Bone marrow (tissue), 2 donors: Measurements from ENCODE around the gene TMPRSS11A.

Experiments used
- DNase-seq, 2 donors: peaks; one replicate each; lab custom pipeline; 2025; lab: John Stamatoyannopoulos, UW

Gene TMPRSS11A, protein sequence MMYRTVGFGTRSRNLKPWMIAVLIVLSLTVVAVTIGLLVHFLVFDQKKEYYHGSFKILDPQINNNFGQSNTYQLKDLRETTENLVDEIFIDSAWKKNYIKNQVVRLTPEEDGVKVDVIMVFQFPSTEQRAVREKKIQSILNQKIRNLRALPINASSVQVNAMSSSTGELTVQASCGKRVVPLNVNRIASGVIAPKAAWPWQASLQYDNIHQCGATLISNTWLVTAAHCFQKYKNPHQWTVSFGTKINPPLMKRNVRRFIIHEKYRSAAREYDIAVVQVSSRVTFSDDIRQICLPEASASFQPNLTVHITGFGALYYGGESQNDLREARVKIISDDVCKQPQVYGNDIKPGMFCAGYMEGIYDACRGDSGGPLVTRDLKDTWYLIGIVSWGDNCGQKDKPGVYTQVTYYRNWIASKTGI

DNA sequence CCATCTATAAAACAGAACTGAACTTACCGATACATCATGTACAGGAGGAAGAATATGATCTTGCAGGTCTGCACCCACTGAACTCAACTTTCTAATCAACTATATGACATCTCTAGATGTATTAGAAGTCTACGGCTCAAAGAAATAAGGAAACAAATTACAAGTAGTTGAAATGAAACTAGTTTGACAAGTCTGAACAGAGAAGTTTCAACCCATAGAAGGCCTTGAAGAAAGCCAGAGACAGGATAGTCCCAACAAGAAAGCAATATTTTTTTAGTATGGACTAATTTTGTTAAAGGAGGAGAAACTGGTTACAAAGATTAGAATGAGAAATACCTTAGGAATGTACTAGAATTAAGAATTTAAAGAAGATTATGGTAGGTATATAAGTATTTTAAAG lies at the start of gene TMPRSS11A:
TMPRSS11A (minus strand) TSS at position 138 of the 400 bp plus-strand sequence; CDS start at position 38, 100 bp downstream.
- no peak for DNase-seq

DNA sequence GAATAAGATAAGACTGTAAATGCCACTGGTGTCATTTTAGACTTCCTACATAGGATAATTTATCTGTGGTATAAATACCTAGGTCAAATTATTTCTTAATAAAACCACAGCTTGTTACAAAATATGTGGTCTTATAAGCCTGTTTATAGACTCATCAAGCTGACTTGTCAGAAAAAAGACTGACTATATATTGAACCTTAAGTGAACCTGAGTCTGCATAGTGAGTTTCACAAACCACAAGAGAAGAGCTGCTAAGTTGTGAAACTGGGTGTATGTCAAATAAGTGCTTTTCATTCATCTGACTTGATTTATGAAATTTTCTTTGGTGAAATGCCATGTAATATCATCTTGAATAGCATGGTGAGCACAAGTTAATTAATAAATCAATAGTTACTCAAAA lies 48.4 kb upstream of the TMPRSS11A start:
- DNase-seq: no peak

DNA sequence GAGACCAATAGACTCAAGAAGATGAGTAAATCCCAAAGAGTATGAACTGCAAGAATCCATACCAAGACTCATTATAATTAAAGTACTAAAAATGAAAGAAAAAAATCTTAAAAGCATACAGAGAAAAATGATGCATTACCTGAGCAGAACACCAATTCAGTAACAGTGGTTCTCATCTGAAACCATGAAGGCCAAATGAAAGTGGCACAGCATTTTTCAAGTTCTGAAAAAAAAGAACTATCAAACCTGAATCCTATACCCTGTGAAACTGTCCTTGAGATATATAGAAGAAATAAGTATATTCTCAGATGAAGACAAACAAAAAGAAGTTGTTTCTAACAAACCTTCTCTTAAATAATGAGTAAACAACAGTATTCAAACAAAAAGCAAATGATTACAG lies 39.6 kb upstream of the TMPRSS11A start:
- no peak for DNase-seq

DNA sequence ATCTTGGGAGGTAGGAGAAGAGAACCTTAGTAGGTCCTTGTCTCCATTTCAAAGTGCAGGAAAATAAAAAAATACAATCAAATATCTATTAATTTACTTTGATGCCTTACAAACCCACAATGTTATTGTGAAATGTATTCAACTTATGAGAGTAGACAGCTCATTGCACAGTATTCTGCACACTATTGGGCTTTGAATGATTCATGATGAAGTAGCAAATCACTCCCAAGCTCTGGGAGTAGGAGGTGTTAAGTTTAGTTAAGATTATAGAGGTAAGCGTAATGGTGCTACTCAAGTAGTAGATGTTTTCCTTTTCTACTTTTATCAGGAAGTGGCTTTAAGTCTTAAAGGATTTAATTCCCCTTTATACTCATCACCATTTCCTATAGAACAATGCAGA lies 32.8 kb upstream of the TMPRSS11A start:
- DNase-seq: no peak

DNA sequence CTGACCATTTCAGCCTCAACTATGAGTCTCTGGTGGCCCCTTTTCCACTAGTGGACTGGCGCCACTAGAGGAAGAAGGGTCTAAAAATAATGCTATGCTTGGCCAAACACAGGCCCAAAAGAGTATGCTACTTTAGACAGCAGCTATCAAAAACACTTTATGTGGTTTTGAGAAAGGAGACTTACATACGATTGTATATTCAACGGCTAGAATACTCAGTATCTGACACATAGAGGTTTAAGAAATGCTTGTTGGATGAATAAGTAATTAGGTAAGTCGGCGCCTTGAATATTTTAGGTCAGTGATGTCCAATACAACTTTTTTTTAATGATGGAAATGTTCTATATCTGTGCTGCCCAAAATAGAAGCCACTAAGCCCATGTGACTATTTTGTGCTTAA lies 25.7 kb upstream of the TMPRSS11A start:
- no peak for DNase-seq

DNA sequence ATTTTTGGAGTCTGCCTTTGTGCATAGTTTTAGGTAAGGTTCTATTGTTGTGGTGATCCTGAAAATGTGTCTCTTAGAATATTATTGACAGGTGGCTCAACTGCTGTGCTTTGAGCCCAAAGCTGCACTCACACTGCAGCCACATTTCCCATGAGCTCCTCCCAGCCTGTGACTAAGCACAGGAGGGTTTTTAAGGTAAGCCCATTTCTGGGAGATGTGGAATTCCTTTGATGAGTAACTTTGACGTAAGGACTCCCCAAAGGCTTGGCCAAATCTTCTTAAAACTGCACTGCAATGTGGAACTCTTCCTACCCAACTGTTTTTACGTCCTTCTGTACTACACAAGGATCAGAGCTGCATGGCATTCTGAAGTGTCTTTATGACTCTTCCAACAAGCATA lies 20.0 kb upstream of the TMPRSS11A start:
- no peak for DNase-seq

DNA sequence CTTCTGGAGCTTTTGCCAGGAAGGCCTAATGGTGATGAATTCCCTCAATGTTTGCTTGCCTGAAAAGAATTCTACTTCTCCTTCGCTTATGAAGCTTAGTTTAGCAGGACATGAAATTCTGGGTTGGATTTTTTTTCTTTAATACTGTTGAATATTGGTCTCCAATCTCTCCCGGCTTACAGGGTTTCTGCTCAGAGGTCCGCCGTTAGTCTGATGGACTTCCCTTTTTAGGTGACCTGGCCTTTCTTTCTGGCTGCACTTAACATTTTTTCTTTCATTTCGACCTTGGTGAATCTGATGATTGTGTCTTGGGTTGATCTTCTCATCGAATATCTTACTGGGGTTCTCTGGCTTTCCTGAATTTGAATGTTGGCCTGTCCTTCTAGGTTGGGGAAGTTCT lies 17.2 kb upstream of the TMPRSS11A start:
- DNase-seq: no peak

DNA sequence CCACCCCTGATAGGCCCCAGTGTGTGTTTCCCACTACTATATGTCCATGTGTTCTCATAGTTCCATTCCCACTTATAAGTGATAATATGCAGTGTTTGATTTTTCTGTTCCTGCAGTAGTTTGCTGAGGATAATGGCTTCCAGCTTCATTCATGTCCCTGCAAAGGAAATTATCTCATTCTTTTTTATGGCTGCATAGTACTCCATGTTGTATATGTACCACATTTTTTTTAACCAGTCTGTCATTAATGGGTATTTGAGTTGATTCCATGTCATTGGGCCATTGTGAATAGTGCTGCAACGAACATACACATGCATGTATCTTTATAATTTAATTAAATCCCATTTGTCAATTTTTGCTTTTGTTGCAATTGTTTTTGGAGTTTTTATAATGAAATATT lies 10.3 kb upstream of the TMPRSS11A start:
- DNase-seq: no peak

DNA sequence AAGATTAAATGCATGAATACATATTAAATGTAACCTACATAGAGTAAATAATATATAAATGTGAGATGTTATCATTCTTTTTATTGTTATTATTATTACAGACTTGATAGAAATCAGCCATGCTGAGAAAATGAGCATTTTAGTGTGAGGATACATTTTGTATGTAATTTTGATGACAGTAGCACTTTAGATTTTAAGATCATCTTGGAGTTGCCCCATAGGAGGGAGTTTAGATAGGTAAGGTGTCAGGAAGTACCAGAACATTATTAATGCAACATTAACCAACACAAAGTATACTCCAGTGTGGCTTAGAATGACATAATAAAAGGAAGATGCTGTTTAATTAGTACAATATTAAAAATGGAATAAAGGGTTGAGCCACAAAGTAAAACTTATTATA lies 8.4 kb downstream of the TMPRSS11A start:
- no peak for DNase-seq

DNA sequence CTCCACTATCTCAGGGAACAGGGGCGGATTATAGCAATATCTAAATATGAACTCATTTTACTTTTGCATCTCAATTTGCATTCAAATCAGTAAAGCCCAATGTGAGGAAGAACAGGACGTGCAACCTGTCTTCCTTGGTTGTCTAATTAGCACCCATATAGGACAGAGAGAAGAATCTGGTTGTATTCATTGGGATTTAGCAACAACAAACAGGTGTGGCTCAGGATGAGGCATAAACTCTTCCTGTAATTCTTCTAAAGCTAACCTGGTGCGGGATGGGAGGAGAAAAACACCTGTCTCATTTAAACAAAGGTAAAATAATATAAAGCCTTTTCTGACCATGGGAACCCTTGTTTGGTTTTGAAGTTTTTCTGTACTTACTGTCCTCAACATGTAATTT lies 22.2 kb downstream of the TMPRSS11A start:
- no peak for DNase-seq

DNA sequence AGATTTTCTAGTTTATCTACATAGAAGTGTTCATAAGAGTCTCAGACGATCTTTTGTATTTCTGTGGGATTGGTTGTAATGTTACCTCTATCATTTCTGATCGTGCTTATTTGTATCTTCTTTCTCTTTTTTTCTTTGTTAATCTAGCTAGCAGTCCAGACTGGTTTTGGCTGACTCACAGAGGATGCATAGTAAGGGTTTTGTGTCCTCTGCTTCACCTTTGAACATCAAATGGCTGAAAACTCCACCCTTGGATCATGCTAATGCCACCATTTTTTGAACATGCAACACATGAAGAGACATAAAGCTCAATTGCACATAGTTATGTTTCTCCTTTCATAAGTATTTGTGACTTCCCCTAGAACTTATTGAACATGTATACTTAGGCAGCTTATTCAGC lies 22.8 kb downstream of the TMPRSS11A start:
- no peak for DNase-seq

DNA sequence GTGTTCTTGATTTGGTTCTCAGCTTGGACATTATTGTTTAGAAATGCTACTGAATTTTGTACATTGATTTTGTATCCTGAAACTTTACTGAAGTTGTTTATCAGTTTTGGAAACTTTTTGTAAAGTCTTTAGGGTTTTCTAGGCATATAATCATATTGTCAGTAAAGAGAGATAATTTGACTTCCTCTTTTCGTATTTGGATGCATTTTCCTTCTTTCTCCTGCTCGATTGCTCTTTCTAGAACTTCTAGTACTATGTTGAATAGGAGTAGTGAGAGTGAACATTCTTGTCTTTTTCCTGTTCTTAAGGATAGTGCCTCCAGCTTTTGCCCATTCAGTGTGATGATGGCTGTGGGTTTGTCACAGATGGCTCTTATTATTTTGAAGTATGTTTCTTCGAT lies 24.1 kb downstream of the TMPRSS11A start:
- peak in 1 of 2 donors; percentile 28 for DNase-seq

DNA sequence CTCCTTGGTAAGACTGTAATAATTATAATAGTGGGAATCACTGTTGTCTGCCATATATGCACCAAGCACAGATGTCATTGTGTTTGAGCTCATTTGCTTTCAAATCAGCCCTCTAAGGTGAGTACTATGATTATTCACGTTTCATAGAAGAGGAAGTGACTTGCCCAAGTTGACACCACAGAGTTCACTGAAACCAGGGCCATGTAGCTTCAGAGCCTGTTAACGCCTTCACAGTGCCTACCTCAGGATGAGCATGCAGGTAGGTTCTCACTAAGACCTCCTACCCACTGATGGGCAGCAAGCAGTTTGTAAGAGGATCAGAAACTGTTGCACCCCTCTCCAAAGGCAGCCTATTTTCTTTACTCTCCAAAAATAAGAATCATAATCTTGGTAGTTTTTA lies 27.4 kb downstream of the TMPRSS11A start:
- DNase-seq: no peak

DNA sequence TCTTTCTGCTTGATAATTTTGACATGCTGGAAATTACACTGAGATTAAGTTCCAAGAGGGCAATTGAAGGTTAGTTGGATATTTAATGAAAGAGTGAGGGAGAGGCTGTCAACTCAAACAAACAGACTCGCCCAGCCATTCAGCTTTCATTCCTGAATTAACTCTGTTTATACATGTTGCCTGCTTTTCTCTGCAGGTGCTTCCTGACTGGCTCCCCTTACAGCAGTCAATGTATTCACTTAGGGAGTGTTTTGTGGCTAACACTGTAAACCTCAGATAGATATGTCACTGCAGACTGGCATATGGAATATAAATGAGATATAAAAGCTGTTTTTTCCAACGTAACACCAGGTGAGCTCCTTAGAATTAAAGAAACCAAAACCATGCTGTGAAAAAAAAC lies 28.7 kb downstream of the TMPRSS11A start:
- DNase-seq: peak in 1 of 2 donors; percentile 65

DNA sequence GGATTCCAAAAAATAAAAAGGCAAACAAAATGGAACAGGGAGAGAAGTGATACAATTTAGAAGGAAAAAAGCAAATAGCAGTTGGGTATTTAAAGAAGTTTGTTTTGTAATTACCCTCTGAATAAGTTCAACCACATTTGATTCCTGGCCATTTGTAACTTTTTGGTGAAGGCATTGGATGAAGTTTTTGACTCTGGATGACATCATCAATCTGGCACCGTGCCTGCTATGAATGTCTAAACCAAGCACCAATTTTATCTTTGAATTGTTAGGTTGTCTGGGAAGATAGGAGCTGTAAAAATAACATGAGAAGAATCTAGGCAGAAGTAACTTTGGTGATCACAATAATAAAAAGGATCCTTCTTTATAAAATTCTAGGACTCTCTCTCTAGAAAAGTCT lies 29.5 kb downstream of the TMPRSS11A start:
- no peak for DNase-seq

DNA sequence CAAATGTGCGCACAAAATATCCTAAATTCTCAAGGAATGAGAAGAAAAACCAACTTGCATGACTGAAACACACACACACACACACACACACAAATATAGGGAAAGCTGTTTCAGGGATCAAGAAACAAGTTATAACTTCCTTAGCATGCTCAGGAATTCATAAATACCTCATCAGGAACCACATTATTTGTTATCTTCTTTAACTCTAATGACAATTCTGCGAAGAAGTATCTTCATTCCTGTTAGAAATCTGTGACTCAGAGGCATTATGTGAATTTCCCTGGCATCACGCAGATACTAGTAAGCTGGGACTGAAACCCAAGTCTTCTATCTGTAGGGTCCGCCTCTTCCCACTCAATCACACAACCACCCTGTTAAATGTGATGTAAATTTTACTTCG lies 30.3 kb downstream of the TMPRSS11A start:
- no peak for DNase-seq

DNA sequence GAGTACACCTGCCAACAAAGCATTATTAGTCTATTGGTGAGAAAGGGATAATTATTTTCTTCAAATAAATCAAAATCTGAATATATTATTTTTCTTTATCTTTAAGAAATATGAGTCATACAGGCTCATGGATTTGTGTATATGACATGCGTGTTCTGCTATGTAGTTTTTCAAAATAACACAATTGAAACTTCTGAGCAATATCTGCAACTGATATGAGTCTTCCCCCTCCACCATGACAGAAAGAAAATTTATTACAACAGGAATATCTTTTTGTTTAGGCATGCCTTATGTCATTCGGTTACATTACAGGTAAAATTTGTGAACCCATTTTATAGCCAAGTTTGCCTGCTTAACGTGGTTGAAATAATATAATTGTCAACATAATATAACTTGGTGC lies 32.0 kb downstream of the TMPRSS11A start:
- no peak for DNase-seq

DNA sequence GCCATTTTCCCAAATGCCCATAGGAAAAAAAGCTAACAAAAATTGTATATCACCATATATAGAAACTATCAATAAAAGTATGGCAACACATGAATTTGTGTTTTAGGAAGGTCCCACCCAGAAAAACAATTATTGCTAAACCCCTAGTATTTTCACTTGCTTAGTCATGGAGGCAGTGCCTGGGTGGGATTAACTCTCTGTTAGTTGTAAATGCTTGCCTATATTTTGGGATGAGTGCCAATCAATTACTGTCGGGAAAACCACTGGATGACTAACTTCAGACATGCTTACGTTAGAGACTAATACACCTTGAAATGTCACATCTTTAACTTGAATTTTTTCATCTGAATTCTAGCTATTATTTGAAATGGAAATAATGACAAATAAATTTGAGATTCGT lies 33.9 kb downstream of the TMPRSS11A start:
- no peak for DNase-seq

DNA sequence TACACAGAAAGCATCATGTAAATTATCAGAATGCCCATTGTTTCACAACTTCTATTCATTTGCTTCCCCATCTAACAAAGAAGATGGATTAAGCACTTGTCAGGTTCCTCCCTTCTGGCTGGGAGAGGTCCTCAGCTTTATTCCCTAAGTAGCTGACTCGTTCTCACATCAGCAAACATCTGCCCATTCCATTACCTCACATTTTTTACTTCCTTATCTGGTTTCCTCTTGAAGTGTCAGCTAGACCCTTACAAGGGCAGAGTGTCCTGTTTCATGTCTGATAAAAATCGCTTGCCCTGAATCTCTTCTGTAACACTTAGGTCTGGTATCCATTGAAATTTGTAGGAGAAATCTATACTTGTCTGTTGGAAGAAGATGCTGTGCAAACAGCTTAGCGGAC lies 34.7 kb downstream of the TMPRSS11A start:
- DNase-seq: peak in 1 of 2 donors; percentile 71

DNA sequence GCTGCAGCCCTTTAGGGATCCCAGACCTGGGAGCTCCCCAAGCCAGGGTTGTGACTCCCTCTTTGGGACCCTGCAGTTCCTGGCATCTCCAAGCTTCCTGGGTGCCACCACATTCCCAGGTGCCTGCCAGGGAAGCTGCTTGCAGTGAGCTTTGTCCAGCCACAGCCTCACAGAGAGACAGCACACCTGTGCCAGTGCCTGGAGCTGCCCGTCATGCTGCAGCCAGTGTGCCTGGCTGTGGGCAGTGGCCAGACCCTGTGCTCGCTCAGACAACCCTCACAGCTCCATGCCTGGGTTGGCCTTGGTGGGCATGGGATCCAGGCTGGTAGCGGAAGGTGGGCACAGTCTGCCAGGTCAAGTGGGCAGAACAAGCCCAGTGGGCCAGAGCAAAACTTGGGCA lies 36.0 kb downstream of the TMPRSS11A start:
- no peak for DNase-seq

DNA sequence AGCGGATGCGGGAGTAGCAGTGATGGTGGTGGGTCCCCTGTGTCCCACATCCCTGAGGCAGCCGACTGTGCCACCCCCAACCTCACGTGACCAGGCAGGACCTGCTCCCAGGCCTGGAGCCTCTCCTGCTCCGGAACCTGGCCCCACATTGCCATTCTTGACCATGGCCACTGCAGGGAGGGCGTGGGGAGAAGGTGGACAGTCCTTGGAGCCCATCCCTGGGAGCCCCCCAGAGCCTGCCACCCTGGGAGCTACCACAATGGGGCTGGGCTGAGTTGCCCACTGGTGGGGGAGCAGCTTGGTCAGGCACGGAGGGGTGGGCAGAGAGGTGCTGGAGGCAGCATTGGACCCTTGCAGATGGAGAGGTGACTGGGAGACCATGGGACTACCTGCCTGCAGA lies 36.8 kb downstream of the TMPRSS11A start:
- no peak for DNase-seq

DNA sequence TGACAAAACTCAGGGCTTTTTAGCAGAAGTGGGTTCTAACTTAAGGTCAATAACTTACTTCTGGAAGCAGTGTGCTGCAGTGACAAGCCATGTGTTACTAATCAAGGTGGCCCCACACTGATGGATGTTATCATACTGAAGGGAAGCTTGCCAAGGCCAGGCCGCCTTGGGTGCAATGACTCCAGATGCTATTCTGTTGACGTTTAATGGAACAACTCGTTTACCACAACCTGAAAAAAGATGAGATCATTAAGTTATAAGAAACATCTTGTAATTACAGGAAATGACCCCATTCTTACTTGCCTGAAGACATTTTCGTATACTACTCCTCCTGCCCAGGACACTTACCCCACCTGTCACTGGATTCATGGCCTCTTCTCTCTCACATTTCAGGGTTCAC lies 40.6 kb downstream of the TMPRSS11A start:
- no peak for DNase-seq

DNA sequence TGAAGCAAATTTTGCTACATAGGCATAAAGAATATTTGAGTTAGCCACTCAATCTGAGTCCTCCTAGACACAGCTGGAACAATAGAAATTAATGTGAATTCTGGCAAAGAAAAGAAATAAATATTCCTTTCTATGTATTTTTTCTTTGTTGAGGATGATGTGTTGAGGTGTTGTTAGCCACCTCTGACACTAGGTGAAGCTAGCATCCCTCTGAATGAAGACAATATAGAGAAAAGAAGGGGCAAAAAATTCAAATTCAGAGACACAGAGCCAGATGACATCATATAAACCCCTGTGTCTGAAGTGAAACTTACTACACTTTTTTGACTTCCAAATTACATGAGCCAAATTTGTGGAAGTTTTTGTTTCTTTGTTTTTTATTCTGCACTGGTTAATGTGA lies 44.9 kb downstream of the TMPRSS11A start:
- DNase-seq: no peak

DNA sequence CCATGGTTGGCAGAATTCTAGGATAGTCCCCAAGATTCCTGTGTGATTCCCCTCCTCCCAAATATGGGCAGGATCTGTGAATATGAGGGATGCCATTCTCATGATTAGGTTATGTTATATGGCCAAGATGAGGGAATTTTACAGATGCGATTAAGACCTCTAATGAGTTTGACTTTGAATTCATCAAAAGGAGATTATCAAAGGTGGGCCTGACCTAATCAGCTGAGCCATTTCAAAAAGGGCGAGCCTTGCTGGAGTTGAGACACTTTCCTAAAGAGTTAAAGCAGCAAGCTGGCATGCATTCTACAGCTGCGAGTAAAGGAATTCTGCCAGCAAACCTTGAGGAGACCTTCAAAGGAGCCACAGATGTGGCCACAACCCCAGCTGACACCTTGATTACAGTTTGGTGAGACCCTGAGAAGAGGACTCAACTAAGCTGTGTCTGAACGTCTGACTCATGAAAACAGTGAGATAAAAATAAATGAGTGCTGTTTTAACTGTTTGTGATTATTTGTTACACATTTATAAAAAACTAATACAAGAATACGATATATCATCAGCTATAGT lies 47.8 kb downstream of the TMPRSS11A start:
- DNase-seq: no peak
